C1 segment of cervical spinal cord (tissue), 14 donors: Measurements from ENCODE around the gene RNF20.
A peak's percentile ranks its signal among the peaks of the same experiment; 100 is the strongest.

Experiments
- DNase-seq, 14 donors: peaks; one replicate each; lab custom pipeline; 2025; lab: John Stamatoyannopoulos, UW

RNF20 gene

GRCh38 chr9:101530076-101530711 lies 3.5 kb upstream of the RNF20 start:
- peak in 11 of 14 donors; percentile 13 to 50 (median 32) for DNase-seq

- DNase-seq, result no peak
Measured at GRCh38 chr9:101536351-101536750, 2.7 kb downstream of the RNF20 start.

- peak in 2 of 14 donors; percentile 8 for DNase-seq
Measured at GRCh38 chr9:101536938-101537337, 3.3 kb downstream of the RNF20 start.

GRCh38 chr9:101540069-101540468 lies 6.4 kb downstream of the RNF20 start:
- no peak for DNase-seq

- no peak for DNase-seq
Measured at GRCh38 chr9:101543098-101543735, 9.6 kb downstream of the RNF20 start.

GRCh38 chr9:101549472-101550098 lies 15.9 kb downstream of the RNF20 start:
- peak in 1 of 14 donors; percentile 18 for DNase-seq

- no peak for DNase-seq
Measured at GRCh38 chr9:101561740-101562139, 28.1 kb downstream of the RNF20 start.

GRCh38 chr9:101562966-101563365 lies 29.3 kb downstream of the RNF20 start:
- no peak for DNase-seq

GRCh38 chr9:101564252-101564651 lies 30.6 kb downstream of the RNF20 start:
- no peak for DNase-seq

GRCh38 chr9:101566904-101567724 lies 33.5 kb downstream of the RNF20 start:
- DNase-seq, result no peak

GRCh38 chr9:101567725-101568350 lies 34.2 kb downstream of the RNF20 start:
- DNase-seq, result no peak

- DNase-seq, result no peak
Measured at GRCh38 chr9:101569741-101570501, 36.3 kb downstream of the RNF20 start.

GRCh38 chr9:101571114-101571513 lies 37.5 kb downstream of the RNF20 start:
- no peak for DNase-seq

- DNase-seq, result no peak
Measured at GRCh38 chr9:101572316-101572715, 38.7 kb downstream of the RNF20 start.

- no peak for DNase-seq
Measured at GRCh38 chr9:101574731-101575333, 41.2 kb downstream of the RNF20 start.

GRCh38 chr9:101578378-101578777 lies 44.7 kb downstream of the RNF20 start:
- no peak for DNase-seq

GRCh38 chr9:101579711-101580545 lies 46.3 kb downstream of the RNF20 start:
- DNase-seq, result no peak

GRCh38 chr9:101582553-101582952 lies 48.9 kb downstream of the RNF20 start:
- DNase-seq, result no peak

GRCh38 chr9:101585740-101586139 lies 52.1 kb downstream of the RNF20 start:
- DNase-seq, result no peak

GRCh38 chr9:101586651-101587050 lies 53.0 kb downstream of the RNF20 start:
- no peak for DNase-seq
